IMR-90 (cell line): ENCODE measurements around the gene RGS7BP.

Experiments
- NFE2L2 ChIP-seq: fragments of 150-350 bp; IDR thresholded peaks from 2 replicates; pipeline ENCODE4 v1.6.1; 2016; ENCODE audit warnings: low read depth, mild to moderate bottlenecking, low read length
- POLR2A ChIP-seq: IDR thresholded peaks from 2 replicates; pipeline ENCODE4 v1.6.1; 2012; ENCODE audit warnings: mild to moderate bottlenecking, low read depth, low read length
- RAD21 ChIP-seq: IDR thresholded peaks from 2 replicates; pipeline ENCODE4 v1.6.1; 2012; ENCODE audit warnings: low read length, improper control_type of control experiment
- RFX5 ChIP-seq: IDR thresholded peaks from 2 replicates; pipeline ENCODE4 v1.8.0; 2012; ENCODE audit warnings: low read depth, mild to moderate bottlenecking, low read length, moderate library complexity
- TF ChIP-seq, protein P1 (sequence below): conservative IDR thresholded peaks from 2 replicates; pipeline ENCODE4 v1.5.1; 2012; ENCODE audit warnings: mild to moderate bottlenecking, low read depth, low read length, improper control_type of control experiment
- TF ChIP-seq, protein P2 (sequence below): fragments of 150-350 bp; IDR thresholded peaks from 2 replicates; pipeline ENCODE4 v1.6.1; 2017; ENCODE audit warnings: mild to moderate bottlenecking, antibody characterized with exemption, low read length, low read depth
- TF ChIP-seq, protein P3 (sequence below): fragments of 150-350 bp; IDR thresholded peaks from 2 replicates; pipeline ENCODE4 v1.6.1; 2016; ENCODE audit warnings: low read depth, mild to moderate bottlenecking, low read length, moderate library complexity, borderline replicate concordance

DNA sequence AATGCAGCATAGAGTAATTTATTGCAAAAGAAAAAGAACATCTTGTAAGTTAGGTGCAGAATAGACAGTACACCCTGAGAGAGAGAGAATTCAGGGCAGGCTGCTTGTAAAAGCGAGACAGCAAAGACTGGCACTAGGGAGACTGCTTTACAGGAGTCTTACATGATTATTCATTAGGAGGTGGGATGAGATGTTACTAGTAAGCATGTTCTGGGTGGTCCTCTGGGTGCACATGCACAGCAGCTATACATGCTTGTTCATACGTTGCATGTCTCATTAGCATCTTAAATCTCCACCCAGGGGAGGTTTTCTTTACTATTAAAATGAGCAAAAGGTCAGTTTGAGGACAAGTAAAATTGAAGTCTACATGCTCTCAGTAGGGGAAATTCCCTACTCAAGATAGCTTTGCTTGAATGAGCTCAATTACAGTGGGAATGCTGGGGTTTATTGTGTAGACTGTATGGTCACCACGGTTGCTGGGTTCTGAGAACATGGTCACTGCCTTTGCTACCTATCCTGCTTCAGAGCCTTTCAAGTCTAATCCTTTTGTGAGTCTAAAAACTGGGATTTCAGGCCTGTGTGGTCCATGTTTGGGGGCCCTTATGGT is 60.6 kb downstream of the RGS7BP start:
- TF ChIP-seq, protein P1, sequence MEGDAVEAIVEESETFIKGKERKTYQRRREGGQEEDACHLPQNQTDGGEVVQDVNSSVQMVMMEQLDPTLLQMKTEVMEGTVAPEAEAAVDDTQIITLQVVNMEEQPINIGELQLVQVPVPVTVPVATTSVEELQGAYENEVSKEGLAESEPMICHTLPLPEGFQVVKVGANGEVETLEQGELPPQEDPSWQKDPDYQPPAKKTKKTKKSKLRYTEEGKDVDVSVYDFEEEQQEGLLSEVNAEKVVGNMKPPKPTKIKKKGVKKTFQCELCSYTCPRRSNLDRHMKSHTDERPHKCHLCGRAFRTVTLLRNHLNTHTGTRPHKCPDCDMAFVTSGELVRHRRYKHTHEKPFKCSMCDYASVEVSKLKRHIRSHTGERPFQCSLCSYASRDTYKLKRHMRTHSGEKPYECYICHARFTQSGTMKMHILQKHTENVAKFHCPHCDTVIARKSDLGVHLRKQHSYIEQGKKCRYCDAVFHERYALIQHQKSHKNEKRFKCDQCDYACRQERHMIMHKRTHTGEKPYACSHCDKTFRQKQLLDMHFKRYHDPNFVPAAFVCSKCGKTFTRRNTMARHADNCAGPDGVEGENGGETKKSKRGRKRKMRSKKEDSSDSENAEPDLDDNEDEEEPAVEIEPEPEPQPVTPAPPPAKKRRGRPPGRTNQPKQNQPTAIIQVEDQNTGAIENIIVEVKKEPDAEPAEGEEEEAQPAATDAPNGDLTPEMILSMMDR, result no peak
- TF ChIP-seq NFE2L2 (no peak), POLR2A (no peak), RAD21 (no peak), RFX5 (no peak)
- TF ChIP-seq, protein P2, sequence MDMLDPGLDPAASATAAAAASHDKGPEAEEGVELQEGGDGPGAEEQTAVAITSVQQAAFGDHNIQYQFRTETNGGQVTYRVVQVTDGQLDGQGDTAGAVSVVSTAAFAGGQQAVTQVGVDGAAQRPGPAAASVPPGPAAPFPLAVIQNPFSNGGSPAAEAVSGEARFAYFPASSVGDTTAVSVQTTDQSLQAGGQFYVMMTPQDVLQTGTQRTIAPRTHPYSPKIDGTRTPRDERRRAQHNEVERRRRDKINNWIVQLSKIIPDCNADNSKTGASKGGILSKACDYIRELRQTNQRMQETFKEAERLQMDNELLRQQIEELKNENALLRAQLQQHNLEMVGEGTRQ, result no peak
- TF ChIP-seq, protein P3, sequence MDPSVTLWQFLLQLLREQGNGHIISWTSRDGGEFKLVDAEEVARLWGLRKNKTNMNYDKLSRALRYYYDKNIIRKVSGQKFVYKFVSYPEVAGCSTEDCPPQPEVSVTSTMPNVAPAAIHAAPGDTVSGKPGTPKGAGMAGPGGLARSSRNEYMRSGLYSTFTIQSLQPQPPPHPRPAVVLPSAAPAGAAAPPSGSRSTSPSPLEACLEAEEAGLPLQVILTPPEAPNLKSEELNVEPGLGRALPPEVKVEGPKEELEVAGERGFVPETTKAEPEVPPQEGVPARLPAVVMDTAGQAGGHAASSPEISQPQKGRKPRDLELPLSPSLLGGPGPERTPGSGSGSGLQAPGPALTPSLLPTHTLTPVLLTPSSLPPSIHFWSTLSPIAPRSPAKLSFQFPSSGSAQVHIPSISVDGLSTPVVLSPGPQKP, result no peak
